AG09309 (cell line): Measurements from ENCODE around the gene OR52N4.

Source experiments
- DNase-seq: peaks from one replicate; pipeline ENCODE4 v3.0.0-alpha.2; 2010; ENCODE audit warnings: low read depth
- H3K4me3 ChIP-seq: 2 replicates; pipeline ENCODE4 v1.5.1; 2011; ENCODE audit warnings: mild to moderate bottlenecking, low read depth, low read length, moderate library complexity; ENCODE audit not compliant: control insufficient read depth
- TF ChIP-seq, protein P1 (sequence below): IDR thresholded peaks from 2 replicates; pipeline ENCODE4 v1.5.1; 2011; ENCODE audit warnings: mild to moderate bottlenecking, low read depth, low read length, inconsistent platforms; ENCODE audit not compliant: insufficient read depth, control insufficient read depth; ENCODE audit errors: missing control alignments

OR52N4 gene

DNA sequence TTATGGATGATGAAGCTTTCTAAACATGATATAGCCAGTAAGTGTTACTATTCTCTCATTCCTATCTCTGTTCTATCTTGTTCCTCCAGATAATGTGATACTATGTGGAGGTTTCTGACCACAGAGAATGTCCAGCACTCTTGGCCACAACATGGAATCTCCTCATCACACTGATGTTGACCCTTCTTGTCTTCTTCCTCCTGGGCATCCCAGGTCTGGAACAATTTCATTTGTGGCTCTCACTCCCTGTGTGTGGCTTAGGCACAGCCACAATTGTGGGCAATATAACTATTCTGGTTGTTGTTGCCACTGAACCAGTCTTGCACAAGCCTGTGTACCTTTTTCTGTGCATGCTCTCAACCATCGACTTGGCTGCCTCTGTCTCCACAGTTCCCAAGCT, 27.7 kb upstream of the OR52N4 start:
- no peak for DNase-seq
- TF ChIP-seq, protein P1, sequence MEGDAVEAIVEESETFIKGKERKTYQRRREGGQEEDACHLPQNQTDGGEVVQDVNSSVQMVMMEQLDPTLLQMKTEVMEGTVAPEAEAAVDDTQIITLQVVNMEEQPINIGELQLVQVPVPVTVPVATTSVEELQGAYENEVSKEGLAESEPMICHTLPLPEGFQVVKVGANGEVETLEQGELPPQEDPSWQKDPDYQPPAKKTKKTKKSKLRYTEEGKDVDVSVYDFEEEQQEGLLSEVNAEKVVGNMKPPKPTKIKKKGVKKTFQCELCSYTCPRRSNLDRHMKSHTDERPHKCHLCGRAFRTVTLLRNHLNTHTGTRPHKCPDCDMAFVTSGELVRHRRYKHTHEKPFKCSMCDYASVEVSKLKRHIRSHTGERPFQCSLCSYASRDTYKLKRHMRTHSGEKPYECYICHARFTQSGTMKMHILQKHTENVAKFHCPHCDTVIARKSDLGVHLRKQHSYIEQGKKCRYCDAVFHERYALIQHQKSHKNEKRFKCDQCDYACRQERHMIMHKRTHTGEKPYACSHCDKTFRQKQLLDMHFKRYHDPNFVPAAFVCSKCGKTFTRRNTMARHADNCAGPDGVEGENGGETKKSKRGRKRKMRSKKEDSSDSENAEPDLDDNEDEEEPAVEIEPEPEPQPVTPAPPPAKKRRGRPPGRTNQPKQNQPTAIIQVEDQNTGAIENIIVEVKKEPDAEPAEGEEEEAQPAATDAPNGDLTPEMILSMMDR, result no peak
- H3K4me3 ChIP-seq, result no peak overlapping the region

DNA sequence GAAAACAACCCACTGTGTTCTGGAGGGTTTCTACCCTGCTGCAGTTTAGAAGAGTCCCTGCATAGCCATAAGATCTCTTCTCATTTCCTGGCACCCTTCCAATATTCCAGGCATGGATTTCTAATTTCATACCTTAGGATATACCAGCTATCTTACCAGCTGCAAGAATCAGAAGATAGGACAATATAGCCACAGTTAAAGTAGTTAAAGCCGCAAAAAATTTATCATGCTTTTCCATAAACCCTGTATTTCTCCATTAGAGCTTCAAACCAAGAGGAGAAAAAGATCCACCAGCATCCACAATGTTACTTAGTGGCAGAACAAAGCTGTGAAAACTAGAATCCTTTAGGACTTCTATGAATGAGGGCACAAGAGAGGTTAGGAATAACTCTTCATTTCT, 26.4 kb upstream of the OR52N4 start:
- DNase-seq, result no peak
- TF ChIP-seq, protein P1, result no peak
- no peak overlapping the region for H3K4me3 ChIP-seq

DNA sequence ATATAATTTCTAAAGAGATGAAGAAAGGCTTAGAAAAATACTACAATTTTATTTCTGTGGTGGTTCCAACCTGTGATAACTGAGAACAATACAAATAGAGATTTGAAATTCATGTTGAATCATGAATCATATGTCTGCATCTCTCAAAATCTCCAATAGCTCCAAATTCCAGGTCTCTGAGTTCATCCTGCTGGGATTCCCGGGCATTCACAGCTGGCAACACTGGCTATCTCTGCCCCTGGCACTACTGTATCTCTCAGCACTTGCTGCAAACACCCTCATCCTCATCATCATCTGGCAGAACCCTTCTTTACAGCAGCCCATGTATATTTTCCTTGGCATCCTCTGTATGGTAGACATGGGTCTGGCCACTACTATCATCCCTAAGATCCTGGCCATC, 17.6 kb upstream of the OR52N4 start, which contains the start of gene OR56B1:
Gene OR56B1 (plus strand): TSS at position 53 of the 400 bp plus-strand sequence. CDS start 69 bp downstream, at position 122.
- TF ChIP-seq, protein P1, result no peak
- no peak within 1 kb of the TSS for H3K4me3 ChIP-seq
- DNase-seq, result no peak

DNA sequence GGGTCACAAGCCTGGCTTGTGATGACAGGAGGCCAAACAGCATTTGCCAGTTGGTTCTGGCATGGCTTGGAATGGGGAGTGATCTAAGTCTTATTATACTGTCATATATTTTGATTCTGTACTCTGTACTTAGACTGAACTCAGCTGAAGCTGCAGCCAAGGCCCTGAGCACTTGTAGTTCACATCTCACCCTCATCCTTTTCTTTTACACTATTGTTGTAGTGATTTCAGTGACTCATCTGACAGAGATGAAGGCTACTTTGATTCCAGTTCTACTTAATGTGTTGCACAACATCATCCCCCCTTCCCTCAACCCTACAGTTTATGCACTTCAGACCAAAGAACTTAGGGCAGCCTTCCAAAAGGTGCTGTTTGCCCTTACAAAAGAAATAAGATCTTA, 17.0 kb upstream of the OR52N4 start:
- TF ChIP-seq, protein P1, result no peak
- peak; percentile 3 for DNase-seq

DNA sequence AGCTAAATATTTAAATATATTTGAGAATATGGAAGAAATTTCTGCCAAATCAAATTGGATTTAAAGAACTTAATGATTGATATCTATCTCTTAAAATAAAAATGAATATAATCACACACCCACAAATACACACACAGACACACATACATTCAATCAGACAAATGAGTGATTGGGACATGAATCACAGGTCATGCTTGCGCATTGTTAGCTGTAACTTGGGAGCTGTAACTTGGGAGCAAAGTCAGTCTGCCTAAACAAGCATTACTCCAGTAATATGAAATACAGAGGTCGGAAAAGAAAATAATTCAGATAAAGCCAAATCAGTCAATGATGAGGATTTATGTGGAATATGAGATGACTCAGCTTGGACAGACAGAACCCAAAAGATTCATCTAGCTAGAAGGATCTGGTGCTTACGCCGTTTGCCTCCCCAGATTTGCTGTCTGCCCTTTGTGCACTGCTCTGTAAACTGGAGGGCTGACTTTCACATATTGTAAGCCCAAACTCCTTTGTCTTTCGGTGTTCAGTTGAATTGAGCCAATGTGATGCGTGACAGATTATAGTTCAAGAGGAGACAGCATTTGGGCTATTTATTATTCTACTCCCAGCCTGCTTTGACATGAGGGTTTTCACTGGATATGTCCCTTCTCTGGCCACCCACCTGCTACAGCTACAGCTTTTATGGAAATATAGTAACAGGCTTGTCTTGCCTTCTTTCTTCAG, 16.2 kb upstream of the OR52N4 start:
- TF ChIP-seq, protein P1, result no peak
- H3K4me3 ChIP-seq, result no peak overlapping the region
- no peak for DNase-seq

More for the DNA sequence above, 17.0 kb upstream of the OR52N4 start:
- H3K4me3 ChIP-seq, result no peak overlapping the region

DNA sequence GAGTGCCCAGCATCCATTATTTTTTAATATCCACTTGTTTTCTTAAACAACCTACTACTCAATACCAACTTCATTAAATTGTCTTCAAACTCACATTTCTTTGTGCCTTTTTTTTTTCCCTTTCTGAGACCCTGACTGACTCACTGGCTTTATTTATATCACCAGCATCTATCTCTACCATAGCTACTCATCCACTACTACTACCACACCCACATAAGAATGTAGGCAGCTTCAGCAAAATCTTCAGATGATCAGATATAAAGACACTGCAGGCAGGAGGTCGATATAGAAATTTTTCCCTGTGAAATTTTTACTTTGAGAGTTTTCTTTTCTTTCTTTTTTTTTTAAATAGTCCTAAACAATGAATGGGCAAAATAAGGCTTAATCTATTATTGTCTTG, 15.6 kb upstream of the OR52N4 start:
- TF ChIP-seq, protein P1, result no peak
- no peak for DNase-seq
- H3K4me3 ChIP-seq, result no peak overlapping the region
